GM12891 (cell line): ENCODE data around the gene IFITM5.

Experiments used
- DNase-seq: peaks from one replicate; pipeline ENCODE4 v3.0.0; 2011; ENCODE audit warnings: low spot score; ENCODE audit not compliant: insufficient read length
- FAIRE-seq: peaks from 2 replicates; lab custom pipeline; 2011; peaks lifted over from hg19 to GRCh38; lab: Jason Lieb, UNC
- PAX5 ChIP-seq: IDR thresholded peaks from 2 replicates; pipeline ENCODE4 v1.6.1; 2011; ENCODE audit warnings: low read length, moderate library complexity, mild to moderate bottlenecking; ENCODE audit not compliant: insufficient read depth, severe bottlenecking
- POLR2A ChIP-seq: IDR thresholded peaks from 2 replicates; pipeline ENCODE4 v1.6.1; 2011; ENCODE audit warnings: low read depth, low read length, control low read depth
- POLR2AphosphoS5 ChIP-seq: IDR thresholded peaks from 2 replicates; pipeline ENCODE4 v1.6.1; 2011; ENCODE audit warnings: low read depth, low read length, control low read depth
- POU2F2 ChIP-seq: IDR thresholded peaks from 2 replicates; pipeline ENCODE4 v1.6.1; 2011; ENCODE audit warnings: low read depth, mild to moderate bottlenecking, control low read depth, low read length, moderate library complexity
- SPI1 ChIP-seq: IDR thresholded peaks from 2 replicates; pipeline ENCODE4 v1.6.1; 2011; ENCODE audit warnings: low read depth, low read length, control low read depth
- TAF1 ChIP-seq: IDR thresholded peaks from 2 replicates; pipeline ENCODE4 v1.6.1; 2011; ENCODE audit warnings: low read depth, low read length, control low read depth

Gene IFITM5

DNA sequence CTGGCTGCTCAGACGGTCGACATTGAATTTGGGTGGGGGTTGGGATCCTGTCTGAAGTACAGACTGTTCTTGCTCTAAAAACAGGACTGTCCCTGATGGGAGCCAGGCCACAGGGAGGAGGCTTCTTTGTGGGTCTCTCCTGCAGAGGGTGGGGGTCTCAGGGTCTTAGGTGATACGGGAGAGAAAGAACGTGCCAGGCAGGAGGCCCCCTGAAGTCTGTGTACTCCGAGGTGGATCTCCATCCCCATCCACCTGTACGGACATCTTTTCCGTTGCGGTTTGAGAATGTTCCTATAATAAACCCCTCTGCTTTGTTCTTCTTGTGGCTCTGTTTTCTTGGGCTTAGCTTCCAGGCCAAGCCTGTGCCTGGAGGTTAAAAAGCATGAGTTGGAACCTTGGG, 46.7 kb downstream of the IFITM5 start:
- TF ChIP-seq POLR2AphosphoS5 (no peak), POLR2A (no peak), POU2F2 (no peak), PAX5 (no peak), TAF1 (no peak), SPI1 (no peak)
- DNase-seq: no peak
- FAIRE-seq: no peak

DNA sequence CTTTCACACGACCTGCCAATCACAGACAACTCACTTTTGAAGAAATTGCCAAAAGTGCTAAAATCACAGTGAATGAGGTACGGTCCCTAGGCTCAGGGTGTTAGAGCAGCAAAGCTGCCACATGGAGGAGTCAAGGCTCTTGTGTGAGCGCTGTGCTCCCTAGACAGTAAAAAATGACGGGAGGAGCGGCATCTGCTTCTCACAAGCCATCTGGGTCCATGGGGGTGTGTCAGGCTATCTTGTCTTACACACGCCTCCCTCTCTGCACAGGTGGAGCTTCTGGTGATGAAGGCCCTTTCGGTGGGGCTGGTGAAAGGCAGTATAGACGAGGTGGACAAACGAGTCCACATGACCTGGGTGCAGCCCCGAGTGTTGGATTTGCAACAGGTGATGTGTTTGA, 47.8 kb downstream of the IFITM5 start:
- no peak for TF ChIP-seq POU2F2
- TF ChIP-seq SPI1: no peak
- TF ChIP-seq POLR2AphosphoS5: no peak

DNA sequence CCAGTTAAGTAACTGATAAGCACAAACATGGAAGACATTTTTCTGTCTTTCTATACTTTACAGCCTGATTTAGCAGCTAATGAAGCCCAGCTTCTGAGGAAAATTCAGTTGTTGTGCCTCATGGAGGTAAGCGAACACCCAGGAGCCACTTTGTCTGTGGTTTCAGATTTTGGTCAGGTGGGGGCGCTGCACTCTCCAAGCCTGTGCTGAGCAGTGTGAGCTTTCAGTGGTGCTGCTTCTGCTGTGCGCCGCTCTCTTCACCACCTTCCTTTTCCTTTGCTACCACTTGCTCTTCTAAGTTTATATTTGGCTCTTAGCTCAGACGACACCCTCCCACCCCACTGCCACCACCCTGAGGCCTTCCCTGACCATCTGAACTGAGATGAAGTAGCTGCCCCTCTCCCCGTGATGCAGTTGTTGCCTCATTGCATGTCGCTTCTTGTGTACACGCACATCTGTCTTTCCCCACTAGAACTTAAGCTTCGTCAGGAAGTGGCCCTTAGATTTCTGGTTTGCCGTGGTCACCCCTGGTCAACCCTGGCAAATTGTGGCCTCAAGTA, 48.5 kb downstream of the IFITM5 start:
- TF ChIP-seq POLR2AphosphoS5: no peak
- no peak for TF ChIP-seq SPI1
- TF ChIP-seq POLR2A: no peak
- TF ChIP-seq POU2F2: no peak
- no peak for TF ChIP-seq PAX5
- TF ChIP-seq TAF1: no peak
- no peak for DNase-seq
- FAIRE-seq: peak; percentile 91

More for the DNA sequence above, 47.8 kb downstream of the IFITM5 start:
- FAIRE-seq: no peak
- DNase-seq: no peak

DNA sequence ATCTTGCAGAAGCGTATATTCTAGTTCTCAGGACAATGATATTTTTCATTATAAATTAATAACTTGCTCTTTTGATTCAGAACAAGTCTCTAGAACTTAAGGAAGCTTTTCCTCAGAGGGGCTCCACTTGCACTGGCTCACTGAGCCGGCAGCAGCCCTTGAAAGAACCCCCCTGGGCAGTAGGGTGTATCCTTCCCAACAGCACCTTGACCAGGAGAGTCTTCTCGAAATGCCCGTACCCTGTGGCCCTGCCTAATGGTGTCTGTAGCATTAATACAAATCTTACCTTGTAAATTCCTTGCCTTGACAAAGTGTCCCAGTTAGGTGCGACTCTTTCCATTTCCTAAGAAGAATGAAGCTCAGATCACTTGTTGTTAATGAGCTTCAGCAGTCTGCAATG, 49.1 kb downstream of the IFITM5 start:
- no peak for DNase-seq
- TF ChIP-seq TAF1 (no peak), POLR2A (no peak), PAX5 (no peak), SPI1 (no peak)
- no peak for FAIRE-seq

DNA sequence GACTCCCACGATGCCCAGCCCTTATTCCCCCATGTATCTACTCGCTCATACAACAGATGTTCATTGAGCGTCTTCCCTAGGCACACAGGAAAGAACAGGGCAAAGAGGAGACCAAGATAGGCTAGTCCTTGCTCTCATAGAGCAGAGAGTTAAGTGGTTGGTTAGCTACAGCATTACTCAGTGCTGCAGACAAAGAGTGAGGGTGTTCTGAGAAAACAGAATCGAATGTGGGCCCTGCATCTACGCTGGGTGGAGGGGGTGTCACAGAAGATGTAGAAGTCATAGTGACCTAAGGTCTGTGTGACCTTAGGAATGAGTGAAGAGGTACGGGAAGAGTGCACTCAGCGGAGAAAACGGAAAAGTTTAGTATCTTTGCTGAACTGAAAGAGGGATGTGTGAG, 50.3 kb downstream of the IFITM5 start:
- TF ChIP-seq SPI1 (no peak), TAF1 (no peak), POLR2A (no peak), POU2F2 (no peak), POLR2AphosphoS5 (no peak), PAX5 (no peak)
- FAIRE-seq (no peak), DNase-seq (no peak)
